Measurements from ENCODE around the gene ALDH7A1.
"Not testable (repeated sequence)": the region's sequence is repeated elsewhere in the genome, so short reads cannot be mapped to it uniquely, and the experiment has no call there.

The ALDH7A1 gene

GRCh38 chr5:126562823-126563222 lies 32.2 kb downstream of the ALDH7A1 start:
- Histone ChIP-seq H3K4me1 (ENCODE audit: control insufficient read depth, insufficient read depth, low read length, poor library complexity, severe bottlenecking) (no peaks in the 10 kb centered on the region), H3K27ac (ENCODE audit: low read depth, low read length, severe bottlenecking) (no peak overlapping the region), H3K9me3 (ENCODE audit: control insufficient read depth, low read length) (no peaks in the 10 kb centered on the region), H3K4me3 (ENCODE audit: extremely low read depth, insufficient read depth, low read length, poor library complexity, severe bottlenecking) (no peak overlapping the region), H3K36me3 (ENCODE audit: control insufficient read depth, insufficient read depth, low read length) (peaks cover 47% of the 10 kb centered on the region)
- WGBS, 2 experiments (ENCODE audit: insufficient coverage in 2 of 2), result no CpG with 5 or more reads among the region's 2 CpGs

DNA sequence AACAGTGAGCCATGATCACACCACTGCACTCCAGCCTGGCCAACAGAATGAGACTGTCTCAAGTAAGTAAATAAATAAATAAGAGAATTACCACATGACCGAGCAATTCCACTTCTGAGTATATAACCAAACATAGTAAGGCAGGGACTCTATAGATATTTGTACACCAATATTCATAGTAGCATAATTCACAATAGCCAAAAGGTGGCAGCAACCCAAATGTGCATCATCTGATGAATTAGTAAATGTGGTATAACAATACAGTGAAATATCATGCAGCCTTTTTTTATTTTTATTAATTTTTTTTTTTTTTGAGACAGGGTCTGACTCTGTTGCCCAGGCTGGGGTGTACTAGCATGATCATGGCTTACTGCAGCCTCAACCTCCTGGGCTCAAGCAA lies 33.1 kb downstream of the ALDH7A1 start:
- Histone ChIP-seq H3K4me3 (ENCODE audit: extremely low read depth, insufficient read depth, low read length, poor library complexity, severe bottlenecking) (no peak overlapping the region), H3K9me3 (ENCODE audit: control insufficient read depth, low read length) (no peaks in the 10 kb centered on the region), H3K36me3 (ENCODE audit: control insufficient read depth, insufficient read depth, low read length) (peaks cover 54% of the 10 kb centered on the region), H3K4me1 (ENCODE audit: control insufficient read depth, insufficient read depth, low read length, poor library complexity, severe bottlenecking) (no peaks in the 10 kb centered on the region), H3K27ac (ENCODE audit: low read depth, low read length, severe bottlenecking) (no peak overlapping the region)
- WGBS, 2 experiments (ENCODE audit: insufficient coverage in 2 of 2), result no CpG with 5 or more reads among the region's 1 CpG

- H3K36me3 ChIP-seq (ENCODE audit: control insufficient read depth, insufficient read depth, low read length), result peaks cover 75% of the 10 kb centered on the region
- not testable (repeated sequence) for H3K9me3 ChIP-seq (ENCODE audit: control insufficient read depth, low read length)
- 89 to 93% methylated on average over 9 of the region's 9 CpGs for WGBS, 2 experiments (ENCODE audit: insufficient coverage in 2 of 2)
Observed at GRCh38 chr5:126555101-126555500, 39.9 kb downstream of the ALDH7A1 start.

DNA sequence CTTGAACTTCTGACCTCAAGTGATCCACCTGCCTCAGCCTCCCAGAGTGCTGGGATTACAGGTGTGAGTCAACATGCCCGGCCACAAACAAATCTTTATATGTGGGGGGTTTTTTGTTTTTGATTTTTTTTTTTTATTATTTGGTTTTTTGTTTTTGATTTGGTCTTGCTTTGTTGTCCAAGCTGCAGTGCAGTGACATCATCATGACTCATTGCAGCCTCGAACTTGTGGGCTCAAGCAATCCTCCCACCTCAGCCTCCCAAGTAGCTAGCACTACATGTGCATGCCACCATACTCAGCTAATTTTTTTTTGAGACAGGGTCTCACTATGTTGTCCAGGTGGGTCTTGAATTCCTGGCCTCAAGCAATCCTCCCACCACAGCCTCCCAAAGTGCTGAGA lies 42.4 kb downstream of the ALDH7A1 start:
- H3K4me1 ChIP-seq (ENCODE audit: control insufficient read depth, insufficient read depth, low read length, poor library complexity, severe bottlenecking), result no peaks in the 10 kb centered on the region
- H3K36me3 ChIP-seq (ENCODE audit: control insufficient read depth, insufficient read depth, low read length), result peaks cover 83% of the 10 kb centered on the region
- no peak overlapping the region for H3K4me3 ChIP-seq (ENCODE audit: extremely low read depth, insufficient read depth, low read length, poor library complexity, severe bottlenecking)
- H3K9me3 ChIP-seq (ENCODE audit: control insufficient read depth, low read length), result no peaks in the 10 kb centered on the region
- 83 to 100% methylated on average over 1 of the region's 2 CpGs for WGBS, 2 experiments (ENCODE audit: insufficient coverage in 2 of 2)
- H3K27ac ChIP-seq (ENCODE audit: low read depth, low read length, severe bottlenecking), result no peak overlapping the region

More at GRCh38 chr5:126555101-126555500, 39.9 kb downstream of the ALDH7A1 start:
- not testable (repeated sequence) for H3K27ac ChIP-seq (ENCODE audit: low read depth, low read length, severe bottlenecking); H3K4me3 ChIP-seq (ENCODE audit: extremely low read depth, insufficient read depth, low read length, poor library complexity, severe bottlenecking); H3K4me1 ChIP-seq (ENCODE audit: control insufficient read depth, insufficient read depth, low read length, poor library complexity, severe bottlenecking)

- Histone ChIP-seq H3K4me3 (ENCODE audit: extremely low read depth, insufficient read depth, low read length, poor library complexity, severe bottlenecking) (no peak overlapping the region), H3K4me1 (ENCODE audit: control insufficient read depth, insufficient read depth, low read length, poor library complexity, severe bottlenecking) (no peaks in the 10 kb centered on the region), H3K27ac (ENCODE audit: low read depth, low read length, severe bottlenecking) (no peak overlapping the region), H3K9me3 (ENCODE audit: control insufficient read depth, low read length) (no peaks in the 10 kb centered on the region), H3K36me3 (ENCODE audit: control insufficient read depth, insufficient read depth, low read length) (peaks cover 53% of the 10 kb centered on the region)
- 66 to 77% methylated on average over 10 of the region's 12 CpGs for WGBS, 2 experiments (ENCODE audit: insufficient coverage in 2 of 2)
Observed at GRCh38 chr5:126544087-126544740, 50.8 kb downstream of the ALDH7A1 start.

DNA sequence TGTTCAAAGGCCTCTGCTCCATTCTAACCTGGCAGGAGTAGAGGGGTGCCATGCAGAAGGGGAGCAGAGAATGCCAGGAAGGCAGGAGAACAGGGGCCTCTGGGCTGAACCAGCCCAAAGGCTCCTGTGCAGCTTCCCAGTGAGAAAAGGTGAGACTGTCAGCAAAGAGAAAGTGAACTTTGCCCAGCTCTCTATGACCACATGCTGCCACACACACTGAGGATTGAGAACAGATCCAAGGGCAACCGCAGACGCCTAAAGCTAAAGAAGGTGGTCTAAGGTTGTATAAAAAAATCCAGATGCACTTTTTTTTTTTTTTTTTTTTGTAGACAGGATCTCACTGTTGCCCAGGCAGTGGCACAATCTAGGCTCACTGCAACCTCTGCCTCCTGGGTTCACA lies 51.4 kb downstream of the ALDH7A1 start:
- peaks cover 48% of the 10 kb centered on the region for H3K36me3 ChIP-seq (ENCODE audit: control insufficient read depth, insufficient read depth, low read length)
- no CpG with 5 or more reads among the region's 2 CpGs for WGBS, 2 experiments (ENCODE audit: insufficient coverage in 2 of 2)
- no peak overlapping the region for H3K27ac ChIP-seq (ENCODE audit: low read depth, low read length, severe bottlenecking)
- no peaks in the 10 kb centered on the region for H3K9me3 ChIP-seq (ENCODE audit: control insufficient read depth, low read length)
- H3K4me1 ChIP-seq (ENCODE audit: control insufficient read depth, insufficient read depth, low read length, poor library complexity, severe bottlenecking), result no peaks in the 10 kb centered on the region
- no peak overlapping the region for H3K4me3 ChIP-seq (ENCODE audit: extremely low read depth, insufficient read depth, low read length, poor library complexity, severe bottlenecking)

- Histone ChIP-seq H3K36me3 (ENCODE audit: control insufficient read depth, insufficient read depth, low read length) (peaks cover 42% of the 10 kb centered on the region), H3K27ac (ENCODE audit: low read depth, low read length, severe bottlenecking) (no peak overlapping the region), H3K4me1 (ENCODE audit: control insufficient read depth, insufficient read depth, low read length, poor library complexity, severe bottlenecking) (no peaks in the 10 kb centered on the region), H3K4me3 (ENCODE audit: extremely low read depth, insufficient read depth, low read length, poor library complexity, severe bottlenecking) (no peak overlapping the region), H3K9me3 (ENCODE audit: control insufficient read depth, low read length) (no peaks in the 10 kb centered on the region)
- WGBS, 2 experiments (ENCODE audit: insufficient coverage in 2 of 2), result 100% methylated on average over 1 of the region's 1 CpG
Observed at GRCh38 chr5:126543009-126543408, 52.0 kb downstream of the ALDH7A1 start.

- no peak overlapping the region for H3K4me3 ChIP-seq (ENCODE audit: extremely low read depth, insufficient read depth, low read length, poor library complexity, severe bottlenecking)
- no peaks in the 10 kb centered on the region for H3K4me1 ChIP-seq (ENCODE audit: control insufficient read depth, insufficient read depth, low read length, poor library complexity, severe bottlenecking)
- 100% methylated on average over 1 of the region's 2 CpGs for WGBS, 2 experiments (ENCODE audit: insufficient coverage in 2 of 2)
- H3K9me3 ChIP-seq (ENCODE audit: control insufficient read depth, low read length), result no peaks in the 10 kb centered on the region
- H3K36me3 ChIP-seq (ENCODE audit: control insufficient read depth, insufficient read depth, low read length), result peaks cover 36% of the 10 kb centered on the region
- H3K27ac ChIP-seq (ENCODE audit: low read depth, low read length, severe bottlenecking), result no peak overlapping the region
Observed at GRCh38 chr5:126542441-126542840, 52.6 kb downstream of the ALDH7A1 start.

DNA sequence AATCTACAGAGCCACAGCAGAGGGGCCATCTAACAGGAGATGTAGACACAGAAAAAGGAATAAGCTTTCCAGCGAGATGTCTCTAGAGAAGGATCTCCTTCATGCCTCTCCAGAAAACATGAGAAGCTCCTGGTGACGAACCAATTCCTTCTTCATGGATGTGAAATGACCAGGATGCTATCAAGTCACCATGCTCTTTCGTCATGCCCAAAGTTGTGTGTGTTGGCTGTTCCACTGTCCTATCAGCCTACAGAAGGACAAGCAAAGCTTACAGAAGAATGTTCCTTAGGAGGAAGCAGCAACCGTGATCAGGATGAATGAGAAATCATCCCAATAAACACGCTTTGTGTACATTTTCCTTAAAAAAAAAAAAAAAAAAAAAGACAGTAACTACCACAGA lies 54.4 kb downstream of the ALDH7A1 start:
- no peak overlapping the region for H3K4me3 ChIP-seq (ENCODE audit: extremely low read depth, insufficient read depth, low read length, poor library complexity, severe bottlenecking)
- H3K4me1 ChIP-seq (ENCODE audit: control insufficient read depth, insufficient read depth, low read length, poor library complexity, severe bottlenecking), result no peaks in the 10 kb centered on the region
- no peaks in the 10 kb centered on the region for H3K9me3 ChIP-seq (ENCODE audit: control insufficient read depth, low read length)
- peaks cover 18% of the 10 kb centered on the region for H3K36me3 ChIP-seq (ENCODE audit: control insufficient read depth, insufficient read depth, low read length)
- H3K27ac ChIP-seq (ENCODE audit: low read depth, low read length, severe bottlenecking), result no peak overlapping the region
- 87 to 94% methylated on average over 3 of the region's 5 CpGs for WGBS, 2 experiments (ENCODE audit: insufficient coverage in 2 of 2)

DNA sequence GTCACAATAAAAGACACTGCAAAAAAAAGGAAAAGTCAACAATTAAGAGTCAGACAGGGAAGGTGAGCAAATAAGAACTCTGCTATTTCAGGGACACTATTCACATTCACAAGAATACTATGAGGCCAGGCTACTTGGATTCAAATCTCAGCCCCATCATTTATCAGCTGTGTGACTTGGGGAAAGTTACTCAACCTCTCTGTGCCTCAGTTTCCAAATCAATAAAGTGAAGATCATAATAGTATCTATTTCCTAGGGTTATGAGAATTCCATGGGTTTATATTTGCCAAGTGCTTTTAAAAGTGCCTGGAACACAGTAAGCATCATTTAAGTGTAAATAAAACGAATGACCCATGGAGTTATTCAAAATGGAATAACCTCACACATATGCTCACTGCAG lies 56.4 kb downstream of the ALDH7A1 start:
- Histone ChIP-seq H3K4me3 (ENCODE audit: extremely low read depth, insufficient read depth, low read length, poor library complexity, severe bottlenecking) (no peak overlapping the region), H3K36me3 (ENCODE audit: control insufficient read depth, insufficient read depth, low read length) (peaks cover 4% of the 10 kb centered on the region), H3K9me3 (ENCODE audit: control insufficient read depth, low read length) (no peaks in the 10 kb centered on the region), H3K27ac (ENCODE audit: low read depth, low read length, severe bottlenecking) (peak overlapping the region; percentile 29), H3K4me1 (ENCODE audit: control insufficient read depth, insufficient read depth, low read length, poor library complexity, severe bottlenecking) (no peaks in the 10 kb centered on the region)
- no CpG with 5 or more reads among the region's 1 CpG for WGBS, 2 experiments (ENCODE audit: insufficient coverage in 2 of 2)

GRCh38 chr5:126536874-126537273 lies 58.1 kb downstream of the ALDH7A1 start:
- H3K36me3 ChIP-seq (ENCODE audit: control insufficient read depth, insufficient read depth, low read length), result no peaks in the 10 kb centered on the region
- WGBS, 2 experiments (ENCODE audit: insufficient coverage in 2 of 2), result 59 to 88% methylated on average over 2 to 3 of the region's 3 CpGs
- H3K4me1 ChIP-seq (ENCODE audit: control insufficient read depth, insufficient read depth, low read length, poor library complexity, severe bottlenecking), result no peaks in the 10 kb centered on the region
- no peaks in the 10 kb centered on the region for H3K9me3 ChIP-seq (ENCODE audit: control insufficient read depth, low read length)
- H3K4me3 ChIP-seq (ENCODE audit: extremely low read depth, insufficient read depth, low read length, poor library complexity, severe bottlenecking), result no peak overlapping the region
- no peak overlapping the region for H3K27ac ChIP-seq (ENCODE audit: low read depth, low read length, severe bottlenecking)
